Measurements from ENCODE around the gene CDH4.
A peak's percentile ranks its signal among the peaks of the same experiment; 100 is the strongest.
"Not testable (repeated sequence)": the region's sequence is repeated elsewhere in the genome, so short reads cannot be mapped to it uniquely, and the experiment has no call there.

Gene CDH4

DNA sequence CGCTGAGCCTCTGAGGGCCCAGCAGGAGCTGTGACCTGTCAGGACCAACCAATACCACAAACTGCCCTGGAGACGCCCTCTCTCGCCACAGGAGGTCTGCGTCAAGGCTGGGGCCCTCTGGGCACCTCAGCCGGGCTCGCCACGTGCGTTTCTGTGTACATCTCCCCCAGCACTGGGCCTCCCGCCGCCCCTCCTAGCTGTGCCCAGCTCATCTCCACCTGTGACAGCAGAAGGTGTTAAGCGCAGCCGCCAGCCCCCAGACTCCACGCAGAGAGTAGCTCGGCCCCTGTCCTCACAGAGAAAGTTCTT, 722.2 kb downstream of the CDH4 start:
- no peak for DNase-seq

GRCh38 chr20:61975407-61976129, 723.5 kb downstream of the CDH4 start:
- no peak for DNase-seq

DNA sequence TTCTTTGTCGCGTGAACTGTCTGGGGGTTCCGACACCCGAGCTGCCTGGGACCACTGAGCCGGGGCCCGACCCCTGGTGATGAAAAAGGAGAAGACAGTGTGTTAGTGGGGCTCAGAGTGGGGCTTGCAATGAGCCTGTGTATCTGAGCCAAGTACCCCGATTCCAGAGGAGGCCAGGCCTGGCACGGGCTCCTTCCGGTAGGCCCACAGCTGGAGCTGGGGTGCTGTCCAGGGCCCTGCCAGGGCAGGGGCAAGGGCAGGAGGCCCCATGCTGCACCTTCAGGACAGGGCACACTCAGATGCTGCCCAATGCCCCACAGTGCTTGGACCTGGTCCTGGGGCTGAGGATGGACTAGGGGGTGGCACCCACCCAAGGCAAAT, 724.2 kb downstream of the CDH4 start:
- peak in 1 of 56 donors; percentile 2 for DNase-seq

GRCh38 chr20:61976644-61977418, 724.8 kb downstream of the CDH4 start:
- DNase-seq: peak in 8 of 56 donors; percentile 7 to 37 (median 20)

DNA sequence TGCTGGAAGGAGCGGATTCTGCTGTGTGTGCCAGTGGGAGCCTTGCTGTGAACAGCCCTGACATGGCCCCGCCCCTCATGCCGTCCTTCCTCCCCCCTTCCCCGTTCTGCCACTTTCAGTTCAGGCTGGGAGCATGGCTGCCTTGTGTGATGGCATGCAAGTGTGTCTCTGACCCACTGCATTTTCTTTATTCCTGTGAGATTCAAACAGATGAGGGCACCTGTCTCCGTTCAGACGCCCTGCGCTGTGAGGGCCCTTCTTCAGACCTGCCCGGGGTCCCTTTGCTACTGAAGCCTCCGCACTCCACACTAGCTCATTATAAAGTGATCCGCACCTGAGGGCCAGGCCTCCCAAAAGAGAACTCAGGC, 725.3 kb downstream of the CDH4 start:
- DNase-seq: no peak

DNA sequence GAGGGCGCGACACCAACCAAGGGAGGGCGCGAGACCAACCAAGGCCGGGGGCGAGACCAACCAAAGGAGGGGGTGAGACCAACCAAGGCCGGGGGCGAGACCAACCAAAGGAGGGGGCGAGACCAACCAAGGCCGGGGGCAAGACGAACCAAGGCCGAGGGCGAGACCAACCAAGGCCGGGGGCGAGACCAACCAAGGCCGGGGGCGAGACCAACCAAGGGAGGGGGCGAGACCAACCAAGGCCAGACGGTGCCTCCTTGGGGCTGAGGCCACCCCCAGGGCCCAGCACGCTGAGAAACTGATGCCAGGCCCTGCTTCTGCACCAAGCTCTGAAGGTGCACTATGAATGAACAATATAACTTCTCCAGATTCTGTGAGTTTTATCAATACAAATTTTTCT, 726.4 kb downstream of the CDH4 start:
- DNase-seq: no peak

DNA sequence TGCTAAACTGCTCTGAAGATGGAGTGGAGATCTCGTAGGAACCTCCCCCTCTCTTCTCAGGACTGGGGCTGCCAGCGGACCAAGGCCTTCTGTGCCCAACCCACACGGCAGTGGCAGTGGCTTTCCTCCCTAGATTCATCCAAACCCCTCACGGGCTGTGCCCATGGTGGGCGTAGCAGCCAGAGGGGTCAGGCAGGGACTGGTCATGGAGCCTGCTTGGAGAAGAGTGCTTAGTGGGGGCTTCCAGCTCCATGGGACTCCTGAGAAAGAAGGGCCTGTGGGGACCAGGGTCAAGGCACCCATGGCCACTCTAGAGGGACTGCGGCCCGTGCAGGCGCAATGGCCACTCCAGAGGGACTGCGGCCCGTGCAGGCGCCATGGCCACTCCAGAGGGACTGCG, 727.0 kb downstream of the CDH4 start:
- DNase-seq: no peak

DNA sequence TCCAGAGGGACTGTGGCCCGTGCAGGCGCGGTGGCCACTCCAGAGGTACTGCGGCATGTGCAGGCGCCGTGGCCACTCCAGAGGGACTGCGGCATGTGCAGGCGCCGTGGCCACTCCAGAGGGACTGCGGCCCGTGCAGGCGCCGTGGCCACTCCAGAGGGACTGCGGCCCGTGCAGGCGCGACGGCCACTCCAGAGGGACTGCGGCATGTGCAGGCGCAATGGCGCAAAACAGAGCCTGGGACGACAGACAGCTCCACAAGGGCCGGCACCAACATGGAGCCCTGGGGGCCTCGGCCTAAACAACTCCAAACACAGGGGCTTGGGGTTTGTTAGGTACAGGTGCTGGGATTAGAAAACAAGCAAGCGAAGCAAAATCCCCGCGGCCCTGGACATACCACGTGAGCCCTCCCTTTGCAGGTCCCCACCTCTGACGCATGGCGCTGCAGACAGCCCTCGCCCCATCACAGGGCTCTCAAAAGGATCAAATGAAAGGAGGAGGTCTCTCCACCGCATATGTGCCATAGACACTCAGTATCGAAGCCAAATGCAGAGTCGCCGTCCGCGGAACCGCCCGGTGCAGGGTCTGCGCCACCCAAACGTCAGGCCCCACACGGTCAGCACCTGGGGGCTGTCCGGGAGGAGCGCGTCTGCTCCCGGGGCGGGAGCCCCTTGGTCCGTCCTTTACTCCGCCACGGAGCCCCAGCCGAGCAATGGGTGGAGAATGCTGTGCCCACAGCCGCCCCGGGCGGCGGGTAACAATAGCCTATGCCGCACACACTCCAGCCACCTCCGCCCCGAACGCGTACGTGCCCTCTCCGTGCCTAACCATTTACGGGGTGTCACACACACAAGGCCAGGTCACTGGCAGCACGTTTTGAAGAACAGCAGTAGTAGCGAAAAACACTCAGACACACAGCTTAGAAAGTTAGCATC, 727.9 kb downstream of the CDH4 start:
- no peak for DNase-seq

GRCh38 chr20:61980647-61981583, 728.9 kb downstream of the CDH4 start:
- peak in 1 of 56 donors; percentile 5 for DNase-seq

GRCh38 chr20:61981691-61982090, 729.6 kb downstream of the CDH4 start:
- not testable (repeated sequence) for DNase-seq

DNA sequence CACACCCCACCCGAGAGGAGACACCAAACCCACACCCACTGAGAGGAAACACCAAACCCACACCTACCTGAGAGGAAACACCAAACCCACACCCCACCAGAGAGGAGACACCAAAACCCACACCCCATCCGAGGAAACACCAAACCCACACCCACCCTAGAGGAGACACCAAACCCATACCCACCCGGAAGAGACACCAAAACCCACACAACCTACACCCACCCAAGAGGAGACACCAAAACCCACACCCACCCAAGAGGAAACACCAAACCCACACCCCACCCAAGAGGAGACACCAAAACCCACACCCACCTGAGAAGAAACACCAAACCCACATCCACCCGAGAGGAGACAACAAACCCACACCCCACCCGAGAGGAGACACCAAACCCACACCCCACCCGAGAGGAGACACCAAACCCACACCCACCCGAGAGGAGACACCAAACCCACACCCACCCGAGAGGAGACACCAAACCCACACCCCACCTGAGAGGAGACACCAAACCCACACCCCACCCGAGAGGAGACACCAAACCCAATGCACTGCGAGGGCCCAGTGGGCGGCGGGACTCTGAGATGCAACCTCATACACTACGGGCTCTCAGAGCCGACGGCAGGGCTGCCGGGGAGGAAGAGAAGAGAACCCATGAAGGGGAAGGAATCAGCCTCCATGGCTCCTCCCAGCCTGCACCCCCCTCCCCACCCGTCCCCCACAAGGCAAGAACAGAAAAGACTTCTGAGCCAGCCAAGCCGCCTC, 730.3 kb downstream of the CDH4 start:
- no peak for DNase-seq

DNA sequence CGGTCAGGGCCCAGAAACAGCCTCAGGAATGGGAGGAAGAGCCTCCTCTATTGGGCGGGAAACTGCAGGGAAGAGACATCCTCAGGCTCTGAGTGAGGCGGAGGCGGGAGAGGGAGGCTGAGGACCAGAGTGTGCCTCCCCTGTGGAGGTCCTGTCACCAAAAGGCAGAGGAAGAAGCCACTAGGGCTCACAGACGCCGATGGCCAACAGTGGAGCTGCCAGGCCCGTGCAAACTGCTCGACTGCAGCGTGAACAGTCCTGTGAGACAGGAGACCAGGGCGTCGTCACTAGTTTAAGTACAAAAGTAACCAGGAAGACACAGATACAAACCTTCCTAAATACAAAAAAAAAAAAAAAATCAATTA, 730.9 kb downstream of the CDH4 start:
- no peak for DNase-seq

- DNase-seq: no peak
Observed at GRCh38 chr20:61983965-61984364, 731.9 kb downstream of the CDH4 start.

- not testable (repeated sequence) for DNase-seq
Observed at GRCh38 chr20:61984431-61984830, 732.4 kb downstream of the CDH4 start.

DNA sequence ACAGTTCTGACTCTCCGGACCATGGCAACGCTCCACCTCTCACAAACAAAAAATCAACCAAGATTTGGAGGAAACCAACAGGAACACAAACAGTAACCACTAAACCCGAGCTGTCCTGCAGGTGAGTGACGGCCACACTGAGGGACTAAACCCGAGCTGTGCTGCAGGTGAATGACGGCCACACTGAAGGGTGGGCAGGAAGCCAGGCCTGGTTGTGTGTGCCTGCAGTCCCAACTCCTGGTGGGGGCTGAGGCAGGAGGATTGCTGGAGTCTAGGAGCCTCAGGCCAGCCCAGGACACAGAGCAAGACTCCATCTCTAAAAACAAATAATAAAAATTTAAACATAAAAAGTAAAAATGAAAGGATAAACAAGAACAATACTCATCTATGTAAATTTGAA, 733.0 kb downstream of the CDH4 start:
- DNase-seq: no peak

GRCh38 chr20:61986762-61987321, 734.8 kb downstream of the CDH4 start:
- no peak for DNase-seq

GRCh38 chr20:61988665-61989064, 736.6 kb downstream of the CDH4 start:
- DNase-seq: no peak

- DNase-seq: no peak
Observed at GRCh38 chr20:61989741-61990140, 737.7 kb downstream of the CDH4 start.
